ENCODE measurements around the gene IGSF11. TPM values are rescaled to one million over a fixed set of nuclear protein-coding genes. Genes with fewer than 3 reads are reported as not detected.
"Not testable (repeated sequence)": the region's sequence is repeated elsewhere in the genome, so short reads cannot be mapped to it uniquely, and the experiment has no call there.

IGSF11 gene
- total RNA-seq, 3 donors from 2014 or later, result 0.63 to 5.9 TPM; not detected in 1

GRCh38 chr3:118977671-118978392, 56.8 kb downstream of the IGSF11 start:
- intact Hi-C loops (cut with DNase I, micrococcal nuclease), result no loop called here
- DNase-seq, result no peak
- no peak overlapping the region for H3K4me3 ChIP-seq
- no peaks in the 10 kb centered on the region for H3K4me1 ChIP-seq (ENCODE audit: low read depth)
- no peaks in the 10 kb centered on the region for H3K36me3 ChIP-seq (ENCODE audit: low read depth)
- no peaks in the 10 kb centered on the region for H3K9me3 ChIP-seq
- TF ChIP-seq CTCF (IDR thresholded peaks at IDR 0.05), result no peak
- no peak for ATAC-seq

- no peak for TF ChIP-seq CTCF (IDR thresholded peaks at IDR 0.05)
- Histone ChIP-seq H3K36me3 (ENCODE audit: low read depth) (no peaks in the 10 kb centered on the region), H3K4me1 (ENCODE audit: low read depth) (no peaks in the 10 kb centered on the region), H3K4me3 (no peak overlapping the region), H3K9me3 (no peaks in the 10 kb centered on the region)
- ATAC-seq (no peak), DNase-seq (no peak)
- intact Hi-C loops (cut with DNase I, micrococcal nuclease), result no loop called here
Measured at GRCh38 chr3:118977118-118977517, 57.5 kb downstream of the IGSF11 start.

GRCh38 chr3:118975476-118975875, 59.2 kb downstream of the IGSF11 start:
- H3K36me3 ChIP-seq (ENCODE audit: low read depth); DNase-seq; H3K4me3 ChIP-seq; ATAC-seq; H3K9me3 ChIP-seq; intact Hi-C loops (cut with DNase I, micrococcal nuclease); H3K4me1 ChIP-seq (ENCODE audit: low read depth): not testable (repeated sequence)

- no peak for DNase-seq
- H3K36me3 ChIP-seq (ENCODE audit: low read depth), result no peaks in the 10 kb centered on the region
- ATAC-seq, result no peak
- TF ChIP-seq CTCF (IDR thresholded peaks at IDR 0.05), result no peak
- H3K9me3 ChIP-seq, result no peaks in the 10 kb centered on the region
- no peaks in the 10 kb centered on the region for H3K4me1 ChIP-seq (ENCODE audit: low read depth)
- H3K4me3 ChIP-seq, result no peak overlapping the region
- intact Hi-C loops (cut with DNase I, micrococcal nuclease), result no loop called here
Measured at GRCh38 chr3:118974356-118975097, 60.1 kb downstream of the IGSF11 start.

GRCh38 chr3:118973050-118973449, 61.6 kb downstream of the IGSF11 start:
- DNase-seq, result no peak
- Histone ChIP-seq H3K4me1 (ENCODE audit: low read depth) (no peaks in the 10 kb centered on the region), H3K36me3 (ENCODE audit: low read depth) (no peaks in the 10 kb centered on the region), H3K9me3 (no peaks in the 10 kb centered on the region), H3K4me3 (no peak overlapping the region)
- TF ChIP-seq CTCF (IDR thresholded peaks at IDR 0.05), result no peak
- no peak for ATAC-seq
- intact Hi-C loops (cut with DNase I, micrococcal nuclease), result no loop called here

- DNase-seq (no peak), ATAC-seq (no peak)
- Histone ChIP-seq H3K4me1 (ENCODE audit: low read depth) (no peaks in the 10 kb centered on the region), H3K36me3 (ENCODE audit: low read depth) (no peaks in the 10 kb centered on the region), H3K9me3 (no peaks in the 10 kb centered on the region), H3K4me3 (no peak overlapping the region)
- intact Hi-C loops (cut with DNase I, micrococcal nuclease), result no loop called here
- no peak for TF ChIP-seq CTCF (IDR thresholded peaks at IDR 0.05)
Measured at GRCh38 chr3:118970819-118971218, 63.8 kb downstream of the IGSF11 start.

Measured in mucosa of descending colon (tissue), 3 donors.